Measurements from ENCODE around the gene SLX4IP. TPM values are rescaled to one million over a fixed set of nuclear protein-coding genes. Genes with fewer than 3 reads are reported as not detected.
A peak's percentile ranks its signal among the peaks of the same experiment; 100 is the strongest.

SLX4IP gene
- total and polyA plus RNA-seq, 5 experiments from 2014 or later = 1.5 to 6.3 (median 2.5) TPM

DNA sequence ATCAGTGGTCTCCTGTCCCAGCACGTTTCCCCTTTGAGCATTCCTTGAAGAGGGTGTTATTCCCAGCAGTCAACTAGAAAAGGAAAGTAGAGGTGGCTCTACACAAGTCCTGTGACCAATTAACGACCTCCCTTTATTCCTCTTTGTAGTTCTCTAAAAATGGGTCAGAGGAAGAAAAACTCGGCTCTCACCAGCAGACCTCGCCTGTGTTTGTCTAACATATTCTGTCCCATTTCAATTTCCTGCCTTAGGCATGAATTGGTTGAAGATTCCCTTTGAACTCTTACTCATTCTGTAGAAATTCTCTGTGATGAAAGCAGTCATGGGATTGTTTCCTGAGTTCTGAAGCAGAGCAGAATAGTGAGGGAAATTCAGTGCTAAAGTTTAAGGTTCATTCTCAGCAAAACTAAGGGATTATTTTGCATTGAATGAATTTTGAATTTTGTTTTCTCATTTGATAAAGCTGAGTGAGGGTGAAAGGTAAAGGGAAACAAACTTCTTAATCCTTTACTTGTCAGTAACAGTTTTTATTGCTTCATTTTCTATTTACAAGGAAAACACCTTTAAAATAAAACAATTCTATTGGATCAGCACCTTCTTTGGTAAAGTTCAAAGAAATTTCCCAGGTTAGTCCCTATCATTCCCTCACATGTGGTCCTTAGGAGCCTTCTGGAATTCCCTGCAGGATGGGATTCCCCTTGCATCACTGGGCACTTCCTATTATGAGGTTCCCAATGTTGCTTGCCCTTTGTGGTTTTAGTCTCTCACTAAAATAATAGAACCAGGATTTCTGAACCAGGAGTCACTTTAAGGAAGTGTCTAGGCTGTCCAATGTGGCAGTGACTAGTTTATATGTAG, 105.8 kb downstream of the SLX4IP start:
- Mint-ChIP-seq H3K27me3 (no peaks in the 10 kb centered on the region), H3K4me1 (peaks cover 19 to 36% (median 30%) of the 10 kb centered on the region in 4 donors), H3K9me3 (no peaks in the 10 kb centered on the region), H3K4me3 (peak overlapping the region in 8 of 10 donors; percentile 2 to 56 (median 34)), H3K27ac (peak overlapping the region in 7 of 10 donors; percentile 26 to 81 (median 58)), H3K36me3 (peaks cover 0 to 3% (median 2%) of the 10 kb centered on the region in 3 donors)
- ATAC-seq (peak in 1 of 2 donors; percentile 29), DNase-seq (no peak)
- POLR2A ChIA-PET = no interaction called here

DNA sequence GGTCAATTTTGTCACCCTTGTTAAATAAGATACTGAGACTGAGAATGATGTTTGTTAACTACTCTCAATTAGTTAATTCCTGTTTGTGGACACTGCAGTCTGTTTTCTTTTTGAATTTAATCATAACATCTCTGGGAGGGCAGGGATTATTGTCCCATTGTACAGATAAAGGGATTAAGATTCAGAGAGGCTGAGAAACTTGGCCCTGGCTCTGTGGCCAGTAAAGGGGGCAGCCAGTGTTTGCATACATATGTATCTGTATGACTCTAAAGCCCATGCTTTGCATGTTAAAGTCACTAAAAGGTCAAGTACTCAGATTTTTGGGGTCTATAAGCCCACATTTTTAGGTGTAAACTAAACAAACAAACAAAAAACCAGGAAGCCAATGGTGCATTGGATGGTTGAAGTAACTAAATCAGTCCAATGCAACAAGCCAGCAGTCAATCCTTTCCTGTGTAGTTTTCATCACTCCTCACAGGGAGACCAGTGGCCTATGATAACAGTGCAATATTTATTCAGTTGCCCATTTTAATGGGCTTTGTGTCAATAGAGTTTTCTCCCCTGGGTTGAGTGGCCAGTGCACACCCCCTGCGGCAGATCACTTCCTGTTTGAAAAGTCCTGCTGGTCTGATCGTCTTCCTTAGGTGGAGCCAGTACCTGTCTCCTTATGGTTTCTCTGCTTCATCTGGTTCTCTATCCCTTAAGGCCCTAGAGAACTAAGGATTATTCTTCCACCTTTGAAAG, 106.7 kb downstream of the SLX4IP start:
- POLR2A ChIA-PET = no interaction called here
- H3K4me1 Mint-ChIP-seq = peaks cover 19 to 36% (median 31%) of the 10 kb centered on the region in 4 donors
- no peak for ATAC-seq
- peaks cover 0 to 4% (median 3%) of the 10 kb centered on the region in 3 donors for H3K36me3 Mint-ChIP-seq
- no peak for DNase-seq
- H3K27ac Mint-ChIP-seq = peak overlapping the region in 2 of 10 donors; percentile 8 to 17
- no peak overlapping the region for H3K4me3 Mint-ChIP-seq
- no peaks in the 10 kb centered on the region for H3K27me3 Mint-ChIP-seq
- H3K9me3 Mint-ChIP-seq = no peaks in the 10 kb centered on the region

DNA sequence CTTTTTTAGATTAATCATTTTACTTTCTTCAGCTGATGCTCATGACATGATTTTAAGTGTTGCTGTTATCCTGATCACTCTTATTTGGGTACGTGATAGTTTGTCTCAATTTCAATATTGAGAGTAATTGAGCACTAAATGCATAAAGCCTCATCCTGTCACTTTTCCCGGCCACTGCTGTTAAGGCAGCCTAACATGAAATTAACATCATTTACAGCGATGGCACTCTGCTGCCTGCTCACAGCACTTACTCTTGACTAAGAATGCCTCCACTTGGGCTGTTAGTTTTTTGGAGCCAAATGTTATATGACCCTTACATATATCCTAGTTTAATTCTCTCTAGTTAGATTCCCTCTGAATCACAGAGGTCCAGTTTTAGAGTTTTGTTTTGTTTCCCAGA, 107.3 kb downstream of the SLX4IP start:
- DNase-seq = no peak
- ATAC-seq = no peak
- H3K9me3 Mint-ChIP-seq = no peaks in the 10 kb centered on the region
- peaks cover 0 to 4% (median 3%) of the 10 kb centered on the region in 3 donors for H3K36me3 Mint-ChIP-seq
- H3K27me3 Mint-ChIP-seq = no peaks in the 10 kb centered on the region
- peak overlapping the region in 1 of 10 donors; percentile 8 for H3K27ac Mint-ChIP-seq
- POLR2A ChIA-PET = no interaction called here
- H3K4me1 Mint-ChIP-seq = peaks cover 19 to 40% (median 31%) of the 10 kb centered on the region in 4 donors
- no peak overlapping the region for H3K4me3 Mint-ChIP-seq

- POLR2A ChIA-PET = no interaction called here
- Mint-ChIP-seq H3K27me3 (no peaks in the 10 kb centered on the region), H3K9me3 (no peaks in the 10 kb centered on the region), H3K27ac (no peak overlapping the region), H3K36me3 (peaks cover 0 to 4% (median 3%) of the 10 kb centered on the region in 3 donors), H3K4me1 (peaks cover 21 to 47% (median 31%) of the 10 kb centered on the region in 4 donors), H3K4me3 (no peak overlapping the region)
- DNase-seq (no peak), ATAC-seq (no peak)
Observed at GRCh38 chr20:10543480-10543879, 108.4 kb downstream of the SLX4IP start.

- POLR2A ChIA-PET = no interaction called here
- peak overlapping the region in 1 of 10 donors; percentile 73 for H3K27ac Mint-ChIP-seq
Observed at GRCh38 chr20:10547276-10548114, 112.4 kb downstream of the SLX4IP start.

GRCh38 chr20:10549511-10549910, 114.4 kb downstream of the SLX4IP start:
- H3K27me3 Mint-ChIP-seq = no peaks in the 10 kb centered on the region
- no peaks in the 10 kb centered on the region for H3K9me3 Mint-ChIP-seq
- no peak for DNase-seq
- POLR2A ChIA-PET = no interaction called here
- peak overlapping the region in 1 of 10 donors; percentile 10 for H3K27ac Mint-ChIP-seq
- H3K4me1 Mint-ChIP-seq = peaks cover 26 to 48% (median 38%) of the 10 kb centered on the region in 4 donors
- no peak for ATAC-seq
- no peak overlapping the region for H3K4me3 Mint-ChIP-seq
- peaks cover 0 to 2% (median 0%) of the 10 kb centered on the region in 3 donors for H3K36me3 Mint-ChIP-seq

More at GRCh38 chr20:10547276-10548114, 112.4 kb downstream of the SLX4IP start:
- Mint-ChIP-seq H3K9me3 (no peaks in the 10 kb centered on the region), H3K36me3 (peaks cover 0 to 4% (median 3%) of the 10 kb centered on the region in 3 donors), H3K4me3 (no peak overlapping the region), H3K4me1 (peaks cover 34 to 63% (median 40%) of the 10 kb centered on the region in 4 donors), H3K27me3 (no peaks in the 10 kb centered on the region)
- DNase-seq = no peak
- ATAC-seq = no peak

- H3K9me3 Mint-ChIP-seq = no peaks in the 10 kb centered on the region
- ATAC-seq = peak in 1 of 2 donors; percentile 65
- POLR2A ChIA-PET = no interaction called here
- H3K27ac Mint-ChIP-seq = peak overlapping the region in 9 of 10 donors; percentile 8 to 77 (median 64)
- H3K4me1 Mint-ChIP-seq = peaks cover 26 to 48% (median 37%) of the 10 kb centered on the region in 4 donors
- no peaks in the 10 kb centered on the region for H3K27me3 Mint-ChIP-seq
- H3K36me3 Mint-ChIP-seq = peaks cover 0 to 2% (median 0%) of the 10 kb centered on the region in 3 donors
- H3K4me3 Mint-ChIP-seq = peak overlapping the region in 7 of 10 donors; percentile 6 to 70 (median 46)
- peak in 1 of 10 donors; percentile 21 for DNase-seq
Observed at GRCh38 chr20:10550204-10551118, 115.4 kb downstream of the SLX4IP start.

- H3K9me3 Mint-ChIP-seq = no peaks in the 10 kb centered on the region
Observed at GRCh38 chr20:10551732-10552724, 116.9 kb downstream of the SLX4IP start.

DNA sequence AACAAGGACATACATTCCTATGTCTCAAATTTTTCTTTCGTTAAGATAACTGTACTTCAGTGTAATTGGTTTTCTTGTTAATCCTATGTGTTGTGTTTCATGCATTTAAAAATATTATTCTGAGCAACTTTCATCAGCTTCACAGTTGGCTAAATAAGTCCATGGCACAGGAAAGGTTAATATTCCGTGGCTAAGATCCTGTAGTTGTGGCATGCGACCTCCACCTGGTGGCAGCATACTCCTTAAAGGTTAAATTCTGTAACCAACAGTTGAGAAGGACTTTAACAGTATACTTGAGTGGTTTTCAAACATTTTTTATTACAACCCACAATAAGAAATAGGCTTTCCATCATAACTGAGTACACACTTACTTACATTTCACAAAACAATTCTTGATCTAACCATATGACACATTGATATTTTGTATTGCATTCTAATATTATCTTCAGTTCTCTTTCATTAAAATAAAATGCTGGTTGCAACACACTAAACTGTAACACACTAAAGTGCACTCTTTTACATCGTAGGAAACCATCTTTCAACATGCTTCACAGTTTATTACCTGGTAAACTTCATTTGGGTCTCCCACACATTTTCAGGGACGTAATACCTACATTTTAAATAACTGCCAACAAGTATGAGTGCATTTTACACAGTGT, 118.3 kb downstream of the SLX4IP start:
- peak in 2 of 10 donors; percentile 12 for DNase-seq
- POLR2A ChIA-PET = no interaction called here

More at GRCh38 chr20:10551732-10552724, 116.9 kb downstream of the SLX4IP start:
- Mint-ChIP-seq H3K4me1 (peaks cover 29 to 48% (median 35%) of the 10 kb centered on the region in 4 donors), H3K27ac (peak overlapping the region in 3 of 10 donors; percentile 1 to 27 (median 20)), H3K36me3 (peaks cover 0 to 13% (median 5%) of the 10 kb centered on the region in 3 donors), H3K27me3 (no peaks in the 10 kb centered on the region), H3K4me3 (no peak overlapping the region)
- no peak for DNase-seq
- POLR2A ChIA-PET = no interaction called here
- no peak for ATAC-seq

GRCh38 chr20:10554285-10554684, 119.2 kb downstream of the SLX4IP start:
- Mint-ChIP-seq H3K4me3 (no peak overlapping the region), H3K27ac (no peak overlapping the region), H3K27me3 (no peaks in the 10 kb centered on the region), H3K4me1 (peaks cover 26 to 44% (median 40%) of the 10 kb centered on the region in 4 donors), H3K9me3 (no peaks in the 10 kb centered on the region), H3K36me3 (peaks cover 0 to 30% (median 13%) of the 10 kb centered on the region in 3 donors)
- ATAC-seq = no peak
- DNase-seq = no peak
- POLR2A ChIA-PET = no interaction called here

More for the DNA sequence above, 118.3 kb downstream of the SLX4IP start:
- H3K27ac Mint-ChIP-seq = no peak overlapping the region
- peaks cover 0 to 22% (median 8%) of the 10 kb centered on the region in 3 donors for H3K36me3 Mint-ChIP-seq
- H3K9me3 Mint-ChIP-seq = no peaks in the 10 kb centered on the region
- no peaks in the 10 kb centered on the region for H3K27me3 Mint-ChIP-seq
- H3K4me1 Mint-ChIP-seq = peaks cover 29 to 42% (median 41%) of the 10 kb centered on the region in 4 donors
- no peak overlapping the region for H3K4me3 Mint-ChIP-seq
- ATAC-seq = no peak
